ENCODE measurements around the gene HECW1.

DNA sequence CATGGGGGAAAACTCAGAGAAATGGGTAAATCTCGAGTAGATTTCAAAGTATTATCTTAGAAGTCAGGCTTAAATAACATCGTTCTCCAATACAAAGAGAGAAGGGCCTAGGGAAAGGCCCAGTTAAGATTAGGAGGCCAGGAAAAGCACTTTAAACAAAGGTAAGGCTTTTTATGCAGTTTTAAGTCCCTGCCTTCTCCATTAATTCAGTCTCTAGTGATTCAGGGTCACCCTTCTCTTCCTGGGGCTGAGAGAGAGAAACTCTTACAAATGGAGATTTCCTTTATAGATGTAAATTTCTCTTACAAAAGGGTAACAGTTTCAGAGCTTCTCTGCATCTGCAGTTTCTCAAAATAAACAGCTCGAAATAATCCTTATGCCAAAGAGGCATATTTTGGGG lies 179.3 kb downstream of the HECW1 start:
- TF ChIP-seq CTCF (IDR thresholded peaks at IDR 0.05) (no peak), REST (IDR thresholded peaks at IDR 0.05; ENCODE audit: insufficient read depth in 1 of 2, low read depth in 2 of 2, low read length in 1 of 2) (no peak), POLR2AphosphoS5 (IDR thresholded peaks at IDR 0.05; ENCODE audit: low read depth, low read length) (no peak), SIN3A (IDR thresholded peaks at IDR 0.05; ENCODE audit: borderline replicate concordance, insufficient read depth, low read depth, low read length) (no peak), TCF7L2 (IDR thresholded peaks at IDR 0.05; ENCODE audit: low read depth, low read length) (no peak)
